Activated CD4-positive, alpha-beta memory T cell treated with anti-CD3 and anti-CD28 coated beads for 36 hours (primary cell): ENCODE measurements around the gene DPH7. TPM values are rescaled to one million over a fixed set of nuclear protein-coding genes. Genes with fewer than 3 reads are reported as not detected.
"Not testable (repeated sequence)": the region's sequence is repeated elsewhere in the genome, so short reads cannot be mapped to it uniquely, and the experiment has no call there.

Experiments used
- CTCF ChIA-PET: fragments of 350-600 bp; sonication (Branson Sonifier 250); formaldehyde crosslinking; loops from one replicate; lab custom pipeline; 2021; ENCODE audit warnings: antibody characterized with exemption, inconsistent platforms; lab: Charles Lee
- POLR2A ChIA-PET: fragments of 350-600 bp; sonication (Branson Sonifier 250); formaldehyde crosslinking; loops from one replicate; lab custom pipeline; 2021; ENCODE audit warnings: antibody characterized with exemption; lab: Charles Lee
- DNase-seq: peaks from one replicate; pipeline ENCODE4 v3.0.0-alpha.2; 2020
- H3K27ac Mint-ChIP-seq: one replicate; pipeline ENCODE4 v1.8.0; 2021; ENCODE audit warnings: mixed read lengths
- H3K27me3 Mint-ChIP-seq: one replicate; pipeline ENCODE4 v1.8.0; 2021; ENCODE audit warnings: mixed read lengths
- H3K36me3 Mint-ChIP-seq: one replicate; pipeline ENCODE4 v1.8.0; 2021; ENCODE audit warnings: mixed read lengths
- H3K4me1 Mint-ChIP-seq: one replicate; pipeline ENCODE4 v1.8.0; 2021; ENCODE audit warnings: low read depth, mixed read lengths
- H3K4me3 Mint-ChIP-seq: one replicate; pipeline ENCODE4 v1.8.0; 2021; ENCODE audit warnings: mild to moderate bottlenecking, mixed read lengths
- H3K9me3 Mint-ChIP-seq: one replicate; pipeline ENCODE4 v1.8.0; 2021; ENCODE audit warnings: mixed read lengths
- intact Hi-C: fragments of 100-400 bp; cut with micrococcal nuclease; formaldehyde crosslinking; loops from one replicate; pipeline ENCODE4 v1.15.1; 2023
- total RNA-seq, 2 experiments: library from RNA; stranded (reverse); gene quantifications; one replicate each; pipeline ENCODE4 v1.2.3, GENCODE V29; 2021

The DPH7 gene
- total RNA-seq, 2 experiments from 2014 or later, result 26.6 to 30.3 TPM

DNA sequence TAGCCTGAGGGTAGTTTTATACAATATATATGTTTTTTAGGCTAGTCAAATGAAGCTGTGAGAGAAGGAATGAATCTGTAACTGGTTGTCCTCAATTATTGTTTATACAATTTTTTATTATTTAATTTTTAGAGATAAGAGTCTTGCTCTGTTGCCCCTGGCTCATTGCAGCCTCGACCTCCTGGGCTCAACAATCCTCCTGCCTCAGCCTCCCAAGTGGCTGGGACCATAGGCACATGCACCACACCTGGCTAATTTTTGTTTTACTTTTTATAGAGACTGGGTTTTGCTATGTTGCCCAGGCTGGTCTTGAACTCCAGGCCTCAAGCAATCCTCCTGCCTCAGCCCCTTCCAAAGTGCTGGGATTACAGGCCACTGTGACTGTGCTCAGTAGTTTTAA lies 24.4 kb downstream of the DPH7 start:
- ChIA-PET CTCF (no interaction called here), POLR2A (no interaction called here)
- peaks cover 17% of the 10 kb centered on the region for H3K4me1 Mint-ChIP-seq
- no peaks in the 10 kb centered on the region for H3K9me3 Mint-ChIP-seq
- H3K36me3 Mint-ChIP-seq, result peaks cover 16% of the 10 kb centered on the region
- no peak overlapping the region for H3K4me3 Mint-ChIP-seq
- intact Hi-C loops, result no loop called here
- no peak for DNase-seq
- no peak overlapping the region for H3K27ac Mint-ChIP-seq
- no peaks in the 10 kb centered on the region for H3K27me3 Mint-ChIP-seq

DNA sequence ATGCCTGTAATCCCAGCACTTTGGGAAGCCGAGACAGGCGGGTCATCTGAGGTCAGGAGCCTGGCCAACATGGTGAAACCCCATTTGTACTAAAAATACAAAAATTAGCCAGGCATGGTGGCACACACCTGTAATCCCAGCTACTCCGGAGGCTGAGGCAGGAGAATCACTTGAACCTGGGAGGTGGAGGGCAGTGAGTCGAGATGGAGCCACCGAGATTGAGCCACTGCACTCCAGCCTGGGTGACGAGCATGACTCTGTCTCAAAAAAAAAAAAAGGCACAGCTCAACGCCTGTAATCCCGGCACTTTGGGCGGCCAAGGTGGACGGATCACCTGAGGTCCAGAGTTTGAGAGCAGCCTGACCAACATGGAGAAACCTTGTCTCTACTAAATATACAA lies 25.1 kb downstream of the DPH7 start:
- intact Hi-C loops, H3K4me3 Mint-ChIP-seq, CTCF ChIA-PET: not testable (repeated sequence)

DNA sequence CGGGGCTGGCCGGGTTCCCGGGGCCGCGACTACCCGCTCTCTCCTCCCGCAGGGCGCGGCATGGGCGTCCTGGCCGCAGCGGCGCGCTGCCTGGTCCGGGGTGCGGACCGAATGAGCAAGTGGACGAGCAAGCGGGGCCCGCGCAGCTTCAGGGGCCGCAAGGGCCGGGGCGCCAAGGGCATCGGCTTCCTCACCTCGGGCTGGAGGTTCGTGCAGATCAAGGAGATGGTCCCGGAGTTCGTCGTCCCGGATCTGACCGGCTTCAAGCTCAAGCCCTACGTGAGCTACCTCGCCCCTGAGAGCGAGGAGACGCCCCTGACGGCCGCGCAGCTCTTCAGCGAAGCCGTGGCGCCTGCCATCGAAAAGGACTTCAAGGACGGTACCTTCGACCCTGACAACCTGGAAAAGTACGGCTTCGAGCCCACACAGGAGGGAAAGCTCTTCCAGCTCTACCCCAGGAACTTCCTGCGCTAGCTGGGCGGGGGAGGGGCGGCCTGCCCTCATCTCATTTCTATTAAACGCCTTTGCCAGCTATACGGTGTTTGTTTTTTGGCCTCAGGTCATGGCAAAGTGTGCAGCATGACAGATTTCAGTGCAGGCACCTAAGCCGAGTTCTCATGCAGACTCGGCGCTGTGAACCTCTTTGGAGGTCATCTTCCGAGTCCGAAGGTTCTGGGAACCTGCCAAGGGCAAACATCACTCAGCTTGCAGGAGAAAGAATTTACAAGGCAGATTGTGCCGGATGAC lies 26.5 kb downstream of the DPH7 start:
- H3K4me1 Mint-ChIP-seq, result peaks cover 17% of the 10 kb centered on the region
- intact Hi-C loops, result no loop called here

More for the DNA sequence above, 25.1 kb downstream of the DPH7 start:
- H3K9me3 Mint-ChIP-seq, DNase-seq, H3K27me3 Mint-ChIP-seq, POLR2A ChIA-PET, H3K27ac Mint-ChIP-seq: not testable (repeated sequence)
- H3K4me1 Mint-ChIP-seq, result peaks cover 17% of the 10 kb centered on the region
- peaks cover 16% of the 10 kb centered on the region for H3K36me3 Mint-ChIP-seq

DNA sequence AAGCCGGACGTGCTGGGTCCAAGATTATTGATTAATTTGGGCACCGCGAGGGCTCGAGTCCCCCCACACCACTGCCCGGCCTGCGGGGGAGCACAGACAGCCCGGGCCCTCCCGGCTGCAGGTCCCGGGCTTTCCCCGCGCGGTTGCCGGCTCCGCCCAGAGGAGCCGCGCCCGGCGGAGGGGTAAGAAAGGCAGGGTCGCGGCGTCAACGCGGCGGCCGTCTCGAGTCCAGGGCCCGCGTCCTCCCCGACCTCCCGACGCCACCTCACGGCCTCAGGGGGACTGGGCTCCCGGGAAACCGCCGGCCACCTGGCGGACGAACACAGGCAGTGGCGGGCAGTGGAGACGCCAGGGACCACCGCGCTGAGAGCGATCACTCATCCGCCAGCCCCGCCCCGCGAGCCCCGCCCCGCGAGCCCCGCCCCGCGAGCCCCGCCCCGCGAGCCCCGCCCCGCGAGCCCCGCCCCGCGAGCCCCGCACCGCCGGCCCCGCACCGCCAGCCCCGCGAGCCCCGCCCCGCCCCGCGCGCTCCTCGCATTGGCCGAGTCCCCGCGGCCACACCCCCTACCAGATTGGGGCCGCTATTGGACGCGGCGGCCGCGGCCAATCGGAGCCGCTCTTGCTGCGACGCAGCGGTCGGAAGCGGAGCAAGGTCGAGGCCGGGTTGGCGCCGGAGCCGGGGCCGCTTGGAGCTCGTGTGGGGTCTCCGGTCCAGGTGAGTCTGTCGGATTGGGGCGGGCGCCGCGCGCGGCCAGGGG lies 27.3 kb downstream of the DPH7 start, which contains the start of gene MRPL41:
Gene MRPL41 (plus strand): TSS at position 616 of the 758 bp plus-strand sequence. CDS start 203 bp downstream, outside the sequence.
- H3K4me3 Mint-ChIP-seq, result peak within 1 kb of the TSS; percentile 79
- H3K27ac Mint-ChIP-seq, result peak within 1 kb of the TSS; percentile 65
- peak; percentile 91 for DNase-seq
- H3K4me1 Mint-ChIP-seq, result peaks cover 17% of the 10 kb centered on the region
- H3K27me3 Mint-ChIP-seq, result no peaks in the 10 kb centered on the region
- H3K36me3 Mint-ChIP-seq, result peaks cover 11% of the 10 kb centered on the region
- CTCF ChIA-PET, result interaction anchor here (0.7 to 2.1 kb wide), 14 partner anchors 9 to 249 kb away, joined by 3 to 10 read pairs (median 4); partner anchors contain the start of genes EXD3, NOXA1, NRARP and ZMYND19
- no peaks in the 10 kb centered on the region for H3K9me3 Mint-ChIP-seq
- intact Hi-C loops, result loop anchor here (2.0 kb wide), 1 partner anchor 39 kb away; the partner anchor contains the start of gene ZMYND19
- POLR2A ChIA-PET, result interaction anchor here (0.6 to 1.3 kb wide), 5 partner anchors 9 to 83 kb away, joined by 3 to 6 read pairs (median 3); partner anchors contain the start of gene DPH7

More for the DNA sequence above, 26.5 kb downstream of the DPH7 start:
- CTCF ChIA-PET, result interaction anchor here (0.7 to 2.1 kb wide), 11 partner anchors 10 to 250 kb away, joined by 3 to 10 read pairs (median 5); partner anchors contain the start of genes EXD3, NOXA1 and NRARP
- Mint-ChIP-seq H3K36me3 (peaks cover 13% of the 10 kb centered on the region), H3K27ac (peak overlapping the region; percentile 65), H3K27me3 (no peaks in the 10 kb centered on the region), H3K9me3 (no peaks in the 10 kb centered on the region), H3K4me3 (peak overlapping the region; percentile 79)
- POLR2A ChIA-PET, result interaction anchor here (0.6 to 1.3 kb wide), 6 partner anchors 8 to 82 kb away, joined by 3 to 6 read pairs (median 4); partner anchors contain the start of gene DPH7
- no peak for DNase-seq

DNA sequence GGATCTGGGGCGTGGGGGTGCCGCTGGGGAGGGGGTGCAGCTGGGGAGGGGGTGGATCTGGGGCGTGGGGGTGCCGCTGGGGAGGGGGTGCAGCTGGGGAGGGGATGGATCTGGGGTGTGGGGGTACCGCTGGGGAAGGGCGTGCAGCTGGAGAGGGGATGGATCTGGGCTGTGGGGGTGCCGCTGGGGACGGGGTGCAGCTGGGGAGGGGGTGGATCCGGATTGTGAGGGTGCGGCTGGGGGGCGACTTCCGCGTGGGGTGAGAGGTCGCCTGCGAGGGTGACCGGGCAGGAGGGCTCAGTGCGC lies 27.8 kb downstream of the DPH7 start:
- H3K27me3 Mint-ChIP-seq, H3K27ac Mint-ChIP-seq, DNase-seq, H3K9me3 Mint-ChIP-seq, POLR2A ChIA-PET: not testable (repeated sequence)
- intact Hi-C loops, result loop anchor here (2.0 kb wide), 1 partner anchor 40 kb away; the partner anchor contains the start of gene ZMYND19
- H3K4me3 Mint-ChIP-seq, result peak overlapping the region; percentile 60
- H3K4me1 Mint-ChIP-seq, result peaks cover 17% of the 10 kb centered on the region
- CTCF ChIA-PET, result interaction anchor here (0.7 to 2.1 kb wide), 4 partner anchors 16 to 108 kb away, joined by 3 to 8 read pairs (median 3); partner anchors contain the start of gene ZMYND19
- peaks cover 11% of the 10 kb centered on the region for H3K36me3 Mint-ChIP-seq

DNA sequence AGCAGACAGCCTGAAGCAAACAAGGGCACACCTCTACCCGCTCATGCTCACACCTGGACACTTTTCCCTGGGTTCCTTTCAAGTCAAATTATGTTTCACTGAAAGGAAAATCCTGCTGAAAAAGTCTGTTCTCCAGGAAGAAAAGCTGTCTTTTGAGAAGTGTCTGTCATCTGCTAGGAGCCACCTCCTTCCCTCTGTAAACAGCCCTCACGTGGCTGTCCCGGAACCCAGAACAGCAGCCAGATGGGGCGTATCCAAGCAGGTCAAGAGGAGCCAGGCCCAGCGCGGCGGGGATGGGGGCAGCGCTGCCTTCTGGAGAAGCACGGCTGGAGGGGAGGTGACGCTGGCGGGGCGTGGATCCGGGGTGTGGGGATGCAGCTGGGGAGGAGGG lies 28.5 kb downstream of the DPH7 start, which contains the start of gene PNPLA7:
Gene PNPLA7 (minus strand): TSS at position 172 of the 391 bp plus-strand sequence. CDS start 205 bp downstream, outside the sequence.
- DNase-seq, result peak; percentile 70
- Mint-ChIP-seq H3K27ac (peak within 1 kb of the TSS; percentile 60), H3K4me3 (peak within 1 kb of the TSS; percentile 77), H3K27me3 (no peaks in the 10 kb centered on the region), H3K9me3 (no peaks in the 10 kb centered on the region), H3K4me1 (peaks cover 17% of the 10 kb centered on the region), H3K36me3 (peaks cover 7% of the 10 kb centered on the region)
- intact Hi-C loops, result loop anchor here (2.0 kb wide), 1 partner anchor 41 kb away; the partner anchor contains the start of gene ZMYND19
- ChIA-PET POLR2A (no interaction called here), CTCF (interaction anchor here (0.9 to 1.1 kb wide), 3 partner anchors 15 to 255 kb away, joined by 3 read pairs; partner anchors contain the start of gene ZMYND19)

DNA sequence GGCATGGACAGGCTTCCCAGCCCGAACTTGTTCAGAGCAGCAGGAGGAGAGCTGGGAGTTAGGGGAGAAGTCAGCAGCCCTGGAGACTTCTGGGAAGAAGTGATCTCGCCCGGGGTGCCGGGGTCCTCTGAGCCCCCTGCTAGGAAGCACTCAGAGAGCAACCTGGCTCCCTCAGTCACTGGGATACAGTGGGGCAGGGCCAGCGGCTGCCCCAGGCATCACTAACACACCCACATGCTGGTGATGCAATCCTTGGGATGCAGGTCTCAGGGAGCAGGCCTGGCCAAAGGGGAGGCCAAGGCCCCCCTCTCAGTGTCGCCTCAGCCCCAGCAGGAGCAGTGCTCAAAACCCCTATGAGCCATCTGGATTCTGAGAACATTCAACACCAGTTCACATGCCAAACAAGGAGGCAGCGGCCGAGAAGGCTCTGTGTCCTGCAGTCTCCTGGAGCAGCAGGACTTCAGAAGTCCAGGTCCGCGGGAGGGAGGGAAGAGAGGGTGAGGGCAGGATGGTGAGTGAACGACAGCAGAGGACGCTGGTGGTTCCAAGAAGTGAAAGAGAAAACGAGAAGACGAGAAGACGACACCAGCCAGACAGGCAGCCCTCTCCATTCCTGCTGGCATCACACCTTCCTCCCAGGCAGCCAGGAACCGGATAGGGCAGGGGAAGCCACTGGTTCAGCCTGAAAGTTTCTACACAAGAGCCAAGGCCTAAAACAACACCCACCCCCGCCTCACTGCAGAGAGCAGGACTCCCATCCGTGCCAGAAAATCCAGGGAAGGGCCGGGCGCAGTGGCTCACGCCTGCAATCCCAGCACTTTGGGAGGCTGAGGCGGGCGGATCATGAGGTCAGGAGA lies 30.8 kb downstream of the DPH7 start:
- intact Hi-C loops, result no loop called here
- Mint-ChIP-seq H3K27ac (no peak overlapping the region), H3K9me3 (no peaks in the 10 kb centered on the region), H3K27me3 (no peaks in the 10 kb centered on the region), H3K4me1 (peaks cover 21% of the 10 kb centered on the region), H3K4me3 (no peak overlapping the region), H3K36me3 (peaks cover 3% of the 10 kb centered on the region)
- CTCF ChIA-PET, result no interaction called here
- DNase-seq, result no peak
- POLR2A ChIA-PET, result no interaction called here

DNA sequence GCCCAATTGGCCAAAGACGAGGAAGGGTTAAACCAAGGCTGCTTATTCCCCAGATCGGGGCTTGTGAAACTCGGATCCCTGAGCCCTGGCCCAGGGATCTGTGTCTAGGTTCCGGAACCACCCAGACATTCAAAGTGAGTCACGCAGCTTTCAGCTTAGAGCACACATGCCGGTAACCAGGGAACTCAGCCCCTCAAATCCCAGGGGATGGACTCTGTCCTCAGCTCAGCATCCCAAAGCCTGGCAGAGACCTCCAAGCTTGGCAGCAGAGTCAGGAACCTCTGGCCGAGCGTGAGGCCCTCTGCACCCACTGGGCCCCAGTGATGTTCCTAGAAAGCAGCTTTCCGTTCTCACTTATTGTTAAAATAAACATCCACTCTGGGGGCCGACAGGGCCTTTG lies 33.6 kb downstream of the DPH7 start:
- intact Hi-C loops, result no loop called here
- Mint-ChIP-seq H3K4me1 (peaks cover 10% of the 10 kb centered on the region), H3K4me3 (no peak overlapping the region), H3K36me3 (no peaks in the 10 kb centered on the region), H3K27me3 (no peaks in the 10 kb centered on the region), H3K27ac (no peak overlapping the region), H3K9me3 (no peaks in the 10 kb centered on the region)
- POLR2A ChIA-PET, result no interaction called here
- DNase-seq, result no peak
- CTCF ChIA-PET, result interaction anchor here (0.8 to 2.1 kb wide), 3 partner anchors 10 to 128 kb away, joined by 3 to 7 read pairs (median 6); no protein-coding TSS in a partner anchor

DNA sequence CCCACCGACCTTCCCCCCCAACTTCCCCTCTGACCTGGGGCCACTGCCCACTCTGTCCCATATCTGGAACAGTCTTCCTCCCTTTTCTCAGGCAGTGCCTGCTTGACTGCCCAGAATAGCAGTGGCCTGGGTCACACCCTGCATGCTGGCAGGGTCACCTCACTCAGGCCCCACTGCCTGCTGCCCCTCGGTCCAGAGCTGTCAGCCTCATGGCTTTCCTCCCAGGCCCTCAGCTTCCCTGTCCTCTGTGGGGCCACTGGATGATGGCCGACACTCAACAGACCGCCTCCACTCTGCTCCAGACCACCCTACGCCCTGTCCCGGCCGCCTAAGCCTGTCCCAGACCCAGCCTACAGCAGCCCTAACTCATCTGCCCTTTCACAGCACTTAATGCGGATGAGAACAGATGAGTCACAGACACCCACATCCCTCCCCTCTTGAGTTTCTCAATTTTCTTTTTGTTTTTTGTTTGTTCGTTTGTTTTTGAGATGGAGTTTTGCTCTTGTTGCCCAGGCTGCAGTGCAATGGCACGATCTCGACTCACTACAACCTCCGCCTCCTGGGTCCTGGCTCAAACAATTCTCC lies 34.5 kb downstream of the DPH7 start:
- no peak overlapping the region for H3K27ac Mint-ChIP-seq
- ChIA-PET CTCF (interaction anchor here (1.3 kb wide), 1 partner anchor 9 kb away, joined by 3 read pairs; no protein-coding TSS in a partner anchor), POLR2A (no interaction called here)
- no peaks in the 10 kb centered on the region for H3K9me3 Mint-ChIP-seq
- peaks cover 4% of the 10 kb centered on the region for H3K4me1 Mint-ChIP-seq
- H3K4me3 Mint-ChIP-seq, result no peak overlapping the region
- H3K27me3 Mint-ChIP-seq, result no peaks in the 10 kb centered on the region
- intact Hi-C loops, result no loop called here
- H3K36me3 Mint-ChIP-seq, result no peaks in the 10 kb centered on the region
- DNase-seq, result no peak

DNA sequence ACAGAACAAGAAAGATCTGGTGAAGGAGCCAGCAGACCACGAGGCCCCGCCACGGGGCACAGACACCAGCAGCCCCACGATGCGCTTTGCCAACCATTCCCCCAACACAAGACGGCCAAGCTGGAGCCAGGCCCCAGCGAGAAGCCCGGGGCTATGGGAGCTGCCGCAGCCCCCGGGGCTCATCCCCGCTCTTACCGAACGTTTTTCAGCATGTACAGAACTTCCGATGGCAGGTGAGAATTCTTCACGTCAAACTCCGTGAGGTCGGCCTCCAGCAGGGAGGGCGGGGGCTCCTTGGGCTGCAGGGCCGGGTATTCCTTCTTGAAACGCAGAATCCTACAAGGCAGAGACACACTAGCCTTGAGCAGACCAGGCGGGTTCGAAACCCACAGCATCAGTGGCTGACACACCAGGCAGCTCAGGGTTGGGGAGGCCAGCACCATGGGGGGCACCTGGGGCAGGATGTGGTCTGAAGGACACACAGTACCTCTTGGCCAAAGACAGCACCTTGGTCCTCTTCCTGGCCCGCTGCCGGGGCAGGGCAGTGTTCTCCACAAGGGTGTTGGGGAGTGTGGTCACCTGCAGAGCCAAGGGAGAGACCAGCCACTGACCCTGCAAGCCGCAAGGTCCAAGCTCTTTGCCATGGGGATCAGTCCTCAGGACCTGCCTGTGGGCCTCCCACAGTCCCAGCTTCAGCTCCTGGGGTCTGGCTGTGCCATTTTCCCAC lies 35.3 kb downstream of the DPH7 start:
- no peaks in the 10 kb centered on the region for H3K36me3 Mint-ChIP-seq
- intact Hi-C loops, result no loop called here
- H3K4me1 Mint-ChIP-seq, result peaks cover 4% of the 10 kb centered on the region
- no peak overlapping the region for H3K4me3 Mint-ChIP-seq
- no peaks in the 10 kb centered on the region for H3K27me3 Mint-ChIP-seq
- no peak overlapping the region for H3K27ac Mint-ChIP-seq
- ChIA-PET POLR2A (no interaction called here), CTCF (interaction anchor here (1.3 to 2.0 kb wide), 3 partner anchors 8 to 12 kb away, joined by 3 to 7 read pairs (median 4); partner anchors contain the start of gene MRPL41)
- no peak for DNase-seq
- H3K9me3 Mint-ChIP-seq, result no peaks in the 10 kb centered on the region
